HG02852 (cell line): ENCODE measurements around the gene LDLRAD4.

Experiments used
- ATAC-seq: cut with Tn5 transposase; IDR thresholded peaks from one replicate; pipeline ENCODE4 v1.9.1; 2021; ENCODE audit warnings: mild to moderate bottlenecking, moderate library complexity; ENCODE audit not compliant: unreplicated experiment

Gene LDLRAD4

GRCh38 chr18:13399511-13399910, 181.0 kb downstream of the LDLRAD4 start:
- ATAC-seq, result no peak

DNA sequence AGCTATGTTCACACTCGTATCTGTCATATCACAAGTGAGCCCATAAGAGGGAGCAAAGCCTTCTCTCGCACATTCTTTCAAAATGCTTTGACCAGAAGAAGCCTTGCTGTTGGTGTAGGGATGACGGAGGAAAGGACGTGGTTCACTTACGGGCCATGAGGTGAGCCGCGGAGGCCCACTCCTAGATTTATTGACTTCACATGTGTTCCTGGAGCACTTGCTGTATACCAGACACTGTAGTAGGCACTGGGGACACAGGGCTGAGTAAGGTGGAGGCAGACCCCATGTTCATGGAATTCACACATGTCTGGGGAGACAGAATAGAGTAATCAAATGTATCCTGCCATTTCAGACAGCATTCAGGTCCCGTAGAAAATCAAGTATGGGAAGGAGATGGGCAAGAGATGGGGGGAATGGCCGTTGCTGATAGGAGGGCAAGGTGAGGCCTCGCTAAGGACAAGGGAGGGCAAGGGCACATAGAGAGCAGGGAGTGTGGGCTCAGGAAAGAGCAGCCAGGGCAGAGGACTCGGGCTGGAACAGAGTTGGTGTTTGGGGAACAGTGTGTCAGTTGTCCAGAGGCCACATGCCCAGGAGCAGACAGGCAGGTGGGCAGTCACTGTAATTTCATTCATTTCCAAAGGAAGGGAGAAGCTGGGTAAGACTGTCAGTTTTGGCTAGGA, 182.2 kb downstream of the LDLRAD4 start:
- ATAC-seq, result no peak

DNA sequence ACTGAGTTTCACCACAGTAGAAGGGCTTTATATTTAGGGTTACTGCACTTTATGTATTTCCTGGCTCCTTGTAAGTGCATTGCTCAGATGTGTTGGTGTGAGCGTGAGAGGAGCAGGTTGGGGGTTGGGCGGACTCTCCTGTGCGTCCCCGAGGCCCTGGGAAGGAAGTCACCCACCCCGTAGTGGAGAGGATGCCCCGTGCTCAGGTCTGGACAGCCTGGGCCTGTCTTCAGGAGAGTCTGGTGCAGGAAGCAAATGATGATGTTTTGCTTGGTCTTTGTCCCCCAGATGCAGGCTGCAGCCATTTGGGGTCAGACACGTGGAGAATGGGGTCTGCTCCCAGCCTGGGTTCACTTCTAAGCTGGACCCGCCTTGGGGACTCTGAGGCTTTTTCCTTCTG, 182.8 kb downstream of the LDLRAD4 start:
- ATAC-seq, result no peak

DNA sequence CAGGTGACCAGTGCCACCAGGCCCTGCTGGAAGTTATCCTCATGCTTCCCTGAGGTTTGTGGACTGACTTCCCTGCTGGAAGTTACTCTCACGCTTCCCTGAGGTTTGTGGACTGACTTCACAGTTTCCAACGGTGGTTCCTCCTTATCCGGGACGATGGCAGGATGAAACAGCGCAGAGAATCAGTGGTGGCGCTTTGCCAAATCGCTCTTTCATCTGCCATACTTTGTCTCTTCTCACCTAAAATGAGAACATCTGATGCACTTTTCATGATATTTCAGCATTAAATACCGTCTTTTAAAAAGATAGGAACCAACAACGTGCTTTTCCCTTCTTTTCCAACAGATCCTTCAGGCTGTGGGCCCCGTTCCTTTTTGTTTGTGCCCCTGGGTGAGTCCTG, 183.3 kb downstream of the LDLRAD4 start:
- no peak for ATAC-seq

DNA sequence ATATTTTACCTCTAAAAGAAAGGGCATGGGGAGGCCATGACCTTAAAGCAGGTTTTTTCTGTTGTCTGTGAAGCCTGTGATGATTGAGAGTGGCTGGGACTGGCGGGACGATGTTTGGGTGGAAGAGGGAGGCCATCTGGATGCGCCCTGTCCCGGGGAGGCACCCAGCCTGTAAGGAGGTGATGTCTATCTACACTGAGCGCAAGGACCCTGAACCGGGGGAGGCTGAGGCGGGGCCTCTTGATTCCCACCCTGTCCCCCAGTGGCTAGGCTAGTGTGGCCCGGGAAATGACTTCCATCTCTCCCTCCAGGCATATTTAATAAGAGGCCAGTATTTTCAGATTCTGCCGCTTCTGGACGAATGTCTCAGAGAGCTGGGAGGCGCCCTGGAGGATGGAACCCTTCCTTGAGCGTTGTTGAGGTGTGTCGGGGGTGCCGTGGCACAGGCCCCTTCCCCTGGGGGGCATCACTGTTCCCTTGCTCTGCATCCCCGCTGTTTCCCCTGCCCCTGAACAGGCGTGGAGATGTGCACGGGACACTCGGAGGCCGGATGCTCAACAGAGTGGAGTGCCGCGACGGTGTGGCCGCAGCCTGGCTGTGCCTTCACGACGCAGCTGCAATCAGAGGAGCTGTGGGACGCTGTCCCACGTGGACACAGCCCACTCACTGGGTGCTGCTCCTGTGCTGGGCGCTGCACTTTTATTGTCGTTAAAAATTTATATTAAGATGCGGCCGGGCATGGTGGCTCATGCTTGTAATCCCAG, 185.4 kb downstream of the LDLRAD4 start:
- ATAC-seq, result no peak

DNA sequence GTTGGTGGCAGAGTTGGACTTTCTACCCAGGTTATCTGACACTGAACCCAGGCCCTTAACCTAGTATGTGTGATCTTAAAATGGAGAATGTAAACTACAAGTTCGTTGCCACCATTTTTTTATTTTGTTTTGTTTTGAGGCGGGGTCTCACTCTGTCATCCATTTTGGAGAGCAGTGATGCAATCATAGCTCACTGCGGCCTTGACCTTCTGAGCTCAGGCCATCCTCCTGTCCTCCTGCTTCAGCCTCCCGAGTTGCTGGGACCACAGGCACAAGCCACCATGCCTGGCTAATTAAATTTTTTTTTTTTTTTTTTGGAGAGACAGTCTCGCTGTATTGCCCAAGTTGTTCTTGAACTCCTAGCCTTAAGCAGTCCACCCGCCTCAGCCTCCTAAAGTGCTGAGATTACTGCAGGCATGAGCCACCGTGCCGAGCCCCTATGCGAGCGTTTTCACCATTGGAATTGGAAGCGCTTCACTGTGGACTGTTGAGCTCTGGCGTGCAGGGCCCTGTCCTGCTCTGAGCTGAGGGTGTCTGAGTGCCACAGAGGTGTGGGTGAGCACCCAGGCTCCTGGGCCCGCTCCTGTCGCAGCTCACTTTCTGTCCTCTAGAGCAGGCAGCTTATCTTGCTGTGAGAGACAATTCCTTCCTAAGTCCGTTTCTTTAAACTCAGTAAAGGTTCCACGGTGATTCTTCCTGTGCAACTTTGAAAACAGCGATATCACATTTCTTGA, 186.9 kb downstream of the LDLRAD4 start:
- no peak for ATAC-seq

- ATAC-seq, result no peak
Measured at GRCh38 chr18:13406049-13406615, 187.6 kb downstream of the LDLRAD4 start.

DNA sequence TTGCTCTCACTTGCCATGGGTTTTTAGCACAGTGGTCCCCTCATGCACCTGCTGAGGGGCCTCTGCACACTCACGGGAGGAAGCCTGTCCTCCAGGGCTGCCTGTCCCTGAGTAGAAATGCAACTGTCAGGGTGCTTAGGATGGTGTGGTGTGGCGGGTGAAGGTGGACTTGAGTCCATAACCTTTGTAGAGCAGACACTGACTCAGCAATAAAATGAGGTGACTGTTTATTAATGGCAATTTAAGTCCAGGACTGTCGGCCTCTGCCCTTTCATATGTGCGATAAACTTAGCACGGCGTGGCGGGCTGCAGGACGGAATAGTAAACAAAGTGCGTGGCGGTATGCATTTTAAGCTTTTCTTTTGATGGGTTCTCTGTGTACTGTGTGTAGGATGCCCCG, 188.2 kb downstream of the LDLRAD4 start:
- no peak for ATAC-seq

DNA sequence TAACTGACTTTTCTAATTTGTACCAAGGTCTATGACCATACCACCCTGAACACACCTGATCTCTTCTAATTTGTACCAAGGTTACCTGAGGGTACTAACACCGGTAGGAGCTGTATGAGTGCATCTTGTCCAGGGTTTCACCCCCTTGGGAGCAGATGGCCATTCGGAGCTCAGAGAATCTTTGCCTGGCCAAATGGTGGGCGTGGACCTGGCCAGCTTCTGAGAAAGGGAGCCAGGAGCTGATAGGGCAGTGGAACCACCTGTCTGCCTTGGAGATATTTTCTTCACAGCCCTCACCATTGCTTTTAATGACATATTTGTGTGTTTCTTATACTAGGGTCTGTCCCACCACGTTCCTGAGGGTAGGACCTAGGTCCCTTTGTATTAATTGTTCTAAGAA, 188.9 kb downstream of the LDLRAD4 start:
- no peak for ATAC-seq

GRCh38 chr18:13409026-13409425, 190.5 kb downstream of the LDLRAD4 start:
- ATAC-seq, result no peak

- ATAC-seq, result no peak
Measured at GRCh38 chr18:13409997-13410396, 191.4 kb downstream of the LDLRAD4 start.

- ATAC-seq, result no peak
Measured at GRCh38 chr18:13410471-13410870, 191.9 kb downstream of the LDLRAD4 start.

GRCh38 chr18:13412017-13412416, 193.5 kb downstream of the LDLRAD4 start:
- ATAC-seq, result no peak

DNA sequence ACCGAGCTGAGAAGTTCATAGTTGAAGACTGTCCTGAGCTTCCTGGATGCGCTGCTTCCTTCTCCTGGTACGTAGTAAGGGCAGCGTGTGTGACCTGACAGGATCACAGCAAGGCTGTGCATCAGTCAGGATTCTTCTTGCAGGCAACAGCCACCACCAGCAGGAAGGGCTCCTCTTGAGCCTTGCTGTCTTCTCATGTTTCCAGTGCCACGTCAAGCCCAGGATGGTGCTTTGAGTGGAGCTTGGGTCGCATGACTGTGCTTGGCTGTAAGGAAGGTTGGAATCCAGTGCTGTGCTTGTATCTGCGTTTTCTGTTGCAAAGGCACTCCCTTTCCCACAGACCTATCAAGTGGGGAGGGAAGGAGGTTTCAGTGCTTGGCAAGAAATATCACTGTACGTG, 194.3 kb downstream of the LDLRAD4 start:
- ATAC-seq, result no peak

DNA sequence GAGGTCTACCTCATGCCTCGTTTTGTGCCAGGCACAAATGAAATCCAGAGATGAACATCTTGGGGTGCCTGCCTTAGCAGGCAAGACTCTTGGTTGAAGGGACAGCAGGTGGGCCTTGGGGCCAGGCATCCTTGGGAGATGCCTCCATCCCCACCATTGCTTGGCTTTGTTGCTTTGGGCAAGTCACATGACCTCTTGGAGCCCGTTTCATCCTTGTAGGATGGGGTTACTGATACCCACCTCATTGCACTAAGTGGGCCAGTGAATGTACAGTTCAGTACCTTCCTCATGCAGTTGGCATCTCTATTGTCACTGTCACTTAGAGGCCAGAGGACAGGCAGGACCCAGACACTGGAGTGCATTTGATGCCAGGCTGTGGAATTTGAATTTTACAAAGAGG, 195.5 kb downstream of the LDLRAD4 start:
- no peak for ATAC-seq

DNA sequence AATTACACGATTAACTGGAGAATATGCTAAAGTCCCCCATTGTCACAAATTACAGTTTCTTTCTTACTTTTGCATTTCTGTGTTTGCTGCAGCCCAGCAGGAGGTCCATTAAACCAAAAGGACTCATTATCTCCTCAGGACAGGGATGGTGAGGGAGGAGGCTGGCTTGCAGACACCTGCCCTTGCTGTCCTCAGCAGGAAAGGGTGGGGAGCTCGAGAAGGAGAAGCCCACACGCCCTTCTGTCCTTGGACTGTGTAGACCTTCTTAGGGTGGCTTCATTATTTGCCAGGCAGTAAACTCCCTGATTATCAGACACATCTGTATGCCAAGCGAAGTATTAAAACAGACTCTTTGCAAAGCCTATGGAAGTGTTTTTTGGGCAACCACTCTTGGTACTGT, 196.0 kb downstream of the LDLRAD4 start:
- no peak for ATAC-seq

DNA sequence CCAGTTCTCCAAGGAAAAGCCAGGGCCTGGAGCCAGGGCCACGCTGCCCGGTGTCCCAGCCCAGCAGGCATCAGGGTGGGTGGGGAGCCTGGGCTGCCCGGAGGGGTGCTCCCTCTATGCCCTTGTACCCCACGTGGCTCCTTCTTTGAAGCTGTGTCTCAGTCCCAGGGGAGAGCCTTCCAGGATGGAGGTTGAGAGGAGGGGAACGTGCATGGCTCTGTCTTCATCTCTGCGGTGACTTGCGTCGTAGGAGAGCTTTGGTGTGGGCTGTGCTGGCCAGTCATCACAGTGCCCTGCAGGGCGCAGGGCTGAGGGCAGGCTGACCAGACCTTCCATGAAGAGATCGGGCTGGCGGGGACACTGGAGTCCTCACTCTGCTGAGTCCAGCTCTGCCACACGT, 197.2 kb downstream of the LDLRAD4 start:
- ATAC-seq, result no peak

DNA sequence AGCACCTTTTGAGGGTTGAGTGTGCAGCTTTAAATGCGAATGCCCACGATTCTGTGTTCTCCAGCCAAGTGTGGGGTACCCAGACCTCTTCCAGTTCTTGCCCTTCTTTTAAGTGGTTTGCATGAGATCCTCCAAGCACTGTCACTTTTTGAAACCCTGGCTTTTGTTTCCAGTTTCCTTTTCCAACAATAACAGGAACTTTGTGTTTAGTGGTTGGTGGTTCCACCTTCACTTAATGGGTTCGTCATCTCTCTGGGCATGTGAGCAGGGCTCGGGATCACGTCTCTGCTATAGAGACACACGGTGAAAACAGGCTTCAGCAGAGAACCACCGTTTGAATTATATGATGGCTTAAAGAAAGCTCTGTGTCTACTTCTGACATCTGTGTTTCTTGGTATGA, 197.6 kb downstream of the LDLRAD4 start:
- ATAC-seq, result no peak

DNA sequence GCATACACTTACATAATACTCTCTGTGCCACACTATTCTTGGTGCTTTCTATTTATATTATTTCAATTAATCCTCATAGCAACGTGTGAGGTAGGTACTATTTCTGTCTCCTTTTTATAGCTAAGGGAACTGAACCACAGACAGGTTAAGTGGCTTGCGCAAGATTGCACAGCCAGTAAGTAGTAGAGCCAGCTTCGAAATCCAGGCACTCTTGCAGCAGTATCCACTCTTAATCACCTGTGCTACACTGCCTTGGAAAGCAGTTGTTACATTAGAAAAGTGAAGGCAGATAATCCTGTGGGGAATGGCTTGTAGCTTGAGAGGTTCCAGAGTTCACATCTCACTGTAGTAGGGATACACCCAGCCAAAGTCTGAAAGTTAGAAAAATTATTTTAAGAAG, 198.3 kb downstream of the LDLRAD4 start:
- no peak for ATAC-seq

GRCh38 chr18:13418013-13418710, 199.6 kb downstream of the LDLRAD4 start:
- ATAC-seq, result no peak
